HL-60 (cell line): ENCODE measurements around the gene SORBS2.

Source experiments
- GABPA ChIP-seq: IDR thresholded peaks from 2 replicates; pipeline ENCODE4 v1.6.1; 2012; ENCODE audit warnings: low read depth
- POLR2AphosphoS5 ChIP-seq: IDR thresholded peaks from 2 replicates; pipeline ENCODE4 v1.6.1; 2012; ENCODE audit warnings: low read depth
- SPI1 ChIP-seq: IDR thresholded peaks from 2 replicates; pipeline ENCODE4 v1.6.1; 2012; ENCODE audit warnings: low read depth, mild to moderate bottlenecking, borderline replicate concordance
- TF ChIP-seq, protein P1 (sequence below): IDR thresholded peaks from 2 replicates; pipeline ENCODE4 v1.6.1; 2012; ENCODE audit warnings: low read depth; ENCODE audit not compliant: insufficient replicate concordance
- TF ChIP-seq, protein P2 (sequence below): IDR thresholded peaks from one replicate; pipeline ENCODE4 v1.5.1; 2011; ENCODE audit warnings: low read length, control low read depth, inconsistent platforms; ENCODE audit not compliant: insufficient read depth

DNA sequence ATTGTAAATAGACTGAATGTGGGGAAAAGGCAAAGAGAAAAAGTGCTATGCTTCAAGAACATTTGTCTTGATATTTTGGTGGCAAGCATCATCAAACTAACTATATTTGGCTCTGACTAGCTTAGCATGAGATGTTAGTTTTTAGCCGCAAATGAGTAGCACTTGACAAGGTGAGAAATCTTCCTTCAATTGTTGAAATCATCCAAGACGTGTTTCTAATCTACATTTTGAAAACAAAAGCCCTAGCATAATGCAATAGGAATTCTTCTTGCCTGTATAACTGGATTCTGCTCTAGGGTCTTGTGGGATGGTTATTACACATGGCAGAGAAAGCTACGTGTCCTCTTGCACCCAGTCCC, 92.5 kb downstream of the SORBS2 start:
- TF ChIP-seq, protein P1, sequence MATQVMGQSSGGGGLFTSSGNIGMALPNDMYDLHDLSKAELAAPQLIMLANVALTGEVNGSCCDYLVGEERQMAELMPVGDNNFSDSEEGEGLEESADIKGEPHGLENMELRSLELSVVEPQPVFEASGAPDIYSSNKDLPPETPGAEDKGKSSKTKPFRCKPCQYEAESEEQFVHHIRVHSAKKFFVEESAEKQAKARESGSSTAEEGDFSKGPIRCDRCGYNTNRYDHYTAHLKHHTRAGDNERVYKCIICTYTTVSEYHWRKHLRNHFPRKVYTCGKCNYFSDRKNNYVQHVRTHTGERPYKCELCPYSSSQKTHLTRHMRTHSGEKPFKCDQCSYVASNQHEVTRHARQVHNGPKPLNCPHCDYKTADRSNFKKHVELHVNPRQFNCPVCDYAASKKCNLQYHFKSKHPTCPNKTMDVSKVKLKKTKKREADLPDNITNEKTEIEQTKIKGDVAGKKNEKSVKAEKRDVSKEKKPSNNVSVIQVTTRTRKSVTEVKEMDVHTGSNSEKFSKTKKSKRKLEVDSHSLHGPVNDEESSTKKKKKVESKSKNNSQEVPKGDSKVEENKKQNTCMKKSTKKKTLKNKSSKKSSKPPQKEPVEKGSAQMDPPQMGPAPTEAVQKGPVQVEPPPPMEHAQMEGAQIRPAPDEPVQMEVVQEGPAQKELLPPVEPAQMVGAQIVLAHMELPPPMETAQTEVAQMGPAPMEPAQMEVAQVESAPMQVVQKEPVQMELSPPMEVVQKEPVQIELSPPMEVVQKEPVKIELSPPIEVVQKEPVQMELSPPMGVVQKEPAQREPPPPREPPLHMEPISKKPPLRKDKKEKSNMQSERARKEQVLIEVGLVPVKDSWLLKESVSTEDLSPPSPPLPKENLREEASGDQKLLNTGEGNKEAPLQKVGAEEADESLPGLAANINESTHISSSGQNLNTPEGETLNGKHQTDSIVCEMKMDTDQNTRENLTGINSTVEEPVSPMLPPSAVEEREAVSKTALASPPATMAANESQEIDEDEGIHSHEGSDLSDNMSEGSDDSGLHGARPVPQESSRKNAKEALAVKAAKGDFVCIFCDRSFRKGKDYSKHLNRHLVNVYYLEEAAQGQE: no peak
- TF ChIP-seq, protein P2, sequence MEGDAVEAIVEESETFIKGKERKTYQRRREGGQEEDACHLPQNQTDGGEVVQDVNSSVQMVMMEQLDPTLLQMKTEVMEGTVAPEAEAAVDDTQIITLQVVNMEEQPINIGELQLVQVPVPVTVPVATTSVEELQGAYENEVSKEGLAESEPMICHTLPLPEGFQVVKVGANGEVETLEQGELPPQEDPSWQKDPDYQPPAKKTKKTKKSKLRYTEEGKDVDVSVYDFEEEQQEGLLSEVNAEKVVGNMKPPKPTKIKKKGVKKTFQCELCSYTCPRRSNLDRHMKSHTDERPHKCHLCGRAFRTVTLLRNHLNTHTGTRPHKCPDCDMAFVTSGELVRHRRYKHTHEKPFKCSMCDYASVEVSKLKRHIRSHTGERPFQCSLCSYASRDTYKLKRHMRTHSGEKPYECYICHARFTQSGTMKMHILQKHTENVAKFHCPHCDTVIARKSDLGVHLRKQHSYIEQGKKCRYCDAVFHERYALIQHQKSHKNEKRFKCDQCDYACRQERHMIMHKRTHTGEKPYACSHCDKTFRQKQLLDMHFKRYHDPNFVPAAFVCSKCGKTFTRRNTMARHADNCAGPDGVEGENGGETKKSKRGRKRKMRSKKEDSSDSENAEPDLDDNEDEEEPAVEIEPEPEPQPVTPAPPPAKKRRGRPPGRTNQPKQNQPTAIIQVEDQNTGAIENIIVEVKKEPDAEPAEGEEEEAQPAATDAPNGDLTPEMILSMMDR: no peak
- TF ChIP-seq POLR2AphosphoS5: no peak
- TF ChIP-seq GABPA: no peak
- TF ChIP-seq SPI1: no peak
